ENCODE data around the gene PTPN9. TPM values are rescaled to one million over a fixed set of nuclear protein-coding genes. Genes with fewer than 3 reads are reported as not detected.

Gene PTPN9
- total and polyA plus RNA-seq, 10 of the 15 experiments (the other 5 are each of a cell fraction or from before 2014, with no cell fraction given): 7.8 to 29.1 (median 18.5) TPM

GRCh38 chr15:75616766-75617165 is 37.7 kb upstream of the PTPN9 start:
- Histone ChIP-seq H2AFZ (ENCODE audit: control insufficient read depth, low read depth, low read length) (no peak overlapping the region), H3K79me2 (ENCODE audit: control insufficient read depth, insufficient read depth, low read length) (no peaks in the 10 kb centered on the region), H4K20me1 (ENCODE audit: control insufficient read depth, insufficient read depth) (no peaks in the 10 kb centered on the region), H3K4me2 (ENCODE audit: control insufficient read depth, insufficient read depth) (no peak overlapping the region), H3K36me3 (ENCODE audit: control insufficient read depth in 2 of 2, insufficient read depth in 2 of 2, low read length in 1 of 2) (peaks cover 6 to 26% of the 10 kb centered on the region in 2 experiments; a peak in 3 of 4 replicates), H3K4me3 (no peak overlapping the region), H3K4me1 (ENCODE audit: control insufficient read depth, insufficient read depth, low read length) (no peaks in the 10 kb centered on the region), H3K27me3 (replicated peaks in 1 of 2; ENCODE audit: control insufficient read depth in 2 of 2, insufficient read depth in 2 of 2, low read length in 1 of 2) (no peaks in the 10 kb centered on the region), H3K9ac (ENCODE audit: control insufficient read depth, insufficient read depth, low read length) (no peak overlapping the region), H3K9me3 (replicated peaks; ENCODE audit: control insufficient read depth, insufficient read depth, low read length) (no peaks in the 10 kb centered on the region), H3K27ac (ENCODE audit: control insufficient read depth, insufficient read depth) (no peak overlapping the region)
- TF ChIP-seq MAX (IDR thresholded peaks at IDR 0.05; ENCODE audit: low read depth, low read length) (no peak), SREBF1 (IDR thresholded peaks at IDR 0.05; ENCODE audit: low read length) (no peak), LARP7 (IDR thresholded peaks at IDR 0.05) (no peak), NR2C1 (IDR thresholded peaks at IDR 0.05) (no peak), NFIC (IDR thresholded peaks at IDR 0.05; ENCODE audit: low read depth, low read length) (no peak), RAD51 (IDR thresholded peaks at IDR 0.05) (no peak), CTCF (IDR thresholded peaks at IDR 0.05 in 2 of 3, conservative IDR thresholded peaks at IDR 0.05 in 1 of 3; ENCODE audit: control insufficient read depth in 2 of 3, extremely low read depth in 1 of 3, insufficient read depth in 1 of 3, low read depth in 3 of 3, low read length in 3 of 3) (no peak), STAT1 (conservative IDR thresholded peaks at IDR 0.05) (no peak)
- no peak for ATAC-seq
- ChIA-PET POLR2A (interaction anchor here (0.9 kb wide), 1 partner anchor 17 kb away, joined by 3 read pairs; no protein-coding TSS in a partner anchor), RAD21 (ENCODE audit: unreplicated experiment) (no interaction called here), CTCF (no interaction called here), SMC1A (ENCODE audit: uncharacterized antibody, unreplicated experiment) (no interaction called here)
- intact Hi-C loops (cut with micrococcal nuclease; ENCODE audit: unreplicated experiment) (no loop called here), in situ Hi-C loops (cut with MboI) (no loop called here)
- TSS peak; percentile 49 for BruUV-seq (replicated peaks)
- no peak for FAIRE-seq
- no peak for DNase-seq (ENCODE audit: low read depth, low spot score)
